Testis (tissue), 2 donors: ENCODE measurements around the gene DPEP2.

Experiments
- CTCF ChIP-seq, 3 experiments: fragments of 450-650 bp in 2 of 3; fragments of 200-600 bp in 1 of 3; sonication (generic) in 1 of 3; IDR thresholded peaks; one replicate each; pipeline ENCODE4 v1.5.1; 2016 to 2019; ENCODE audit warnings: antibody characterized with exemption in 3 of 3, mild to moderate bottlenecking in 2 of 3, moderate library complexity in 1 of 3
- POLR2A ChIP-seq: fragments of 450-650 bp; IDR thresholded peaks from one replicate; pipeline ENCODE4 v1.6.1; 2017; ENCODE audit warnings: antibody characterized with exemption, mild to moderate bottlenecking, moderate library complexity

- TF ChIP-seq CTCF (IDR thresholded peaks at IDR 0.05) (no peak), POLR2A (no peak)
Measured at GRCh38 chr16:67959536-67960329, 39.6 kb downstream of the DPEP2 start.
